Left ventricle myocardium superior (tissue), 1 donor: Measurements from ENCODE around the gene GPRASP1. TPM values are rescaled to one million over a fixed set of nuclear protein-coding genes. Genes with fewer than 3 reads are reported as not detected.

Experiments used
- ATAC-seq: fragments of 200-7000 bp; cut with Tn5 transposase; one replicate; pipeline ENCODE4 v1.9.1; 2020; ENCODE audit warnings: mild to moderate bottlenecking, moderate library complexity
- DNase-seq: peaks from one replicate; pipeline ENCODE4 v3.0.0-alpha.2; 2020
- intact Hi-C: fragments of 100-400 bp; cut with micrococcal nuclease; formaldehyde crosslinking; loops from one replicate; pipeline ENCODE4 v1.11.0; 2022
- total RNA-seq: library from RNA; stranded (reverse); fragmentation: NEBNext Ultra II Directional; extraction: Animal tissue kit (Norgen Biotek cat#: 25700); gene quantifications from one replicate; pipeline ENCODE4 v1.2.1, GENCODE V29; 2021
- donor health status: DM: no; HTN: yes; CAD: no; lungs with severe emphysema.

GPRASP1 gene
- total RNA-seq, 1 donor from 2014 or later = 4.6 TPM

GRCh38 chrX:102684772-102685520, 33.7 kb downstream of the GPRASP1 start:
- ATAC-seq (no peak), DNase-seq (no peak)
- intact Hi-C loops = no loop called here

- intact Hi-C loops = no loop called here
- no peak for ATAC-seq
- no peak for DNase-seq
These were observed 43.5 kb downstream of the GPRASP1 start for GRCh38 chrX:102694749-102695148.

- DNase-seq (no peak), ATAC-seq (no peak)
- intact Hi-C loops = no loop called here
These were observed 45.0 kb downstream of the GPRASP1 start for GRCh38 chrX:102696306-102696705.

- ATAC-seq (no peak), DNase-seq (no peak)
- intact Hi-C loops = no loop called here
These were observed 46.2 kb downstream of the GPRASP1 start for GRCh38 chrX:102697494-102697893.

Other genes with a start within 250 kb of the GPRASP1 start
- gene NXF2B, start 211.5 kb upstream of the GPRASP1 start, total RNA-seq = not detected
- not detected for gene TCP11X2, start 179.7 kb upstream of the GPRASP1 start, total RNA-seq
- not detected for gene TMSB15A, start 134.7 kb upstream of the GPRASP1 start, total RNA-seq
- 2.8 TPM for gene ARMCX5, start 52.0 kb upstream of the GPRASP1 start, total RNA-seq
- 13.3 TPM for gene GPRASP2, start 61.0 kb downstream of the GPRASP1 start, total RNA-seq
- gene GPRASP3, start 69.3 kb downstream of the GPRASP1 start, total RNA-seq = 6.3 TPM